GM21529 (cell line): Measurements from ENCODE around the gene KMT2E.
"Not testable (repeated sequence)": the region's sequence is repeated elsewhere in the genome, so short reads cannot be mapped to it uniquely, and the experiment has no call there.

Experiments used
- ATAC-seq: cut with Tn5 transposase; IDR thresholded peaks from one replicate; pipeline ENCODE4 v1.9.1; 2021; ENCODE audit not compliant: unreplicated experiment

The KMT2E gene

DNA sequence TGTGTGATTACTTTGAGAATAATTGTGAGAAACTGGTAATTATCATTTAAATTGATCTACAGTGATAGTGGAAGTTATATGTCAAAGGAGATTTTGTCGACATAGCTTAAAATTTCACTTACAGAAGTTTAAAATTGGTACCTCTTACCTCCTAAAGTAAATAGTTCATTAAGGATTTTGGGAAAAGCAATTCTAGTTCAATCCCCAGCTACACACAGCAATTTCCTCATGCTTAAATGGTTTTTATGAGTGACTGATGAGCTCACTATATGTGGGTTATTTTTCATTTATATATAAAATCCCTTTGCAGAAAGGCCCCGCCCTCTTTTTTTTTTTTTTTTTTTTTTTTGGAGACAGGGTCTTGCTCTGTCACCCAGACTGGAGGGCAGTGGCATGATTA, 12.7 kb downstream of the KMT2E start:
- no peak for ATAC-seq

DNA sequence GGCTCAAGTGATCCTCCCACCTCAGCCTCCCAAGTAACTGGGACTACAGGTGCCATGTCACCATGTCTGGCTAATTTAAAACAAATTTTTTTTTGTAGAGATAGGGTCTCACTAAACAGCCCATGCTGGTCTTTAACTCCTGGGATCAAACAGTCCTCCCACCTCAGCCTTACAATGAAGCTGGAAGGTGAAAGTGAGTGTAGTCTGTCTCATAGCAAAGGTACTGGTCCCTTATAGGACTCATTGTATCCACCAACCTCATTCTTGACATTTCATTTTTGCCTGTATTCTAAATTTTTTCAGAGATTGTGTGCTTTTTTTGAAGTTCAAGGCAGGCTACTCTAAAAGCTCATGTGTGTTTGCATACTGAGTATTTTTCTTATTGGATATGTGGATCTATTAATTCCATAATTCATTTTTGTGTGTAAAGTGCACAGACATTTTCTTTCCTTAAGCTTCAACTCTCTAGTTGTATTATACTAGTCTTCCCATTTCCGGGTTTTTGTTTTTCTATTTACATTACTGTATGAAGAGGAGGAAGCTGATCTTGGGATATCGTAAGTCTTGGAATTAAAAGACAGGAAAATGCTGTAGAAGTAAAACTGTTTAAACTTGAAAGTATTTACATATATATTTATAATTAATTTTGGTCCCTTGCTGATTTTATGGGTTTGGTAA, 13.3 kb downstream of the KMT2E start:
- peak; percentile 42 for ATAC-seq

DNA sequence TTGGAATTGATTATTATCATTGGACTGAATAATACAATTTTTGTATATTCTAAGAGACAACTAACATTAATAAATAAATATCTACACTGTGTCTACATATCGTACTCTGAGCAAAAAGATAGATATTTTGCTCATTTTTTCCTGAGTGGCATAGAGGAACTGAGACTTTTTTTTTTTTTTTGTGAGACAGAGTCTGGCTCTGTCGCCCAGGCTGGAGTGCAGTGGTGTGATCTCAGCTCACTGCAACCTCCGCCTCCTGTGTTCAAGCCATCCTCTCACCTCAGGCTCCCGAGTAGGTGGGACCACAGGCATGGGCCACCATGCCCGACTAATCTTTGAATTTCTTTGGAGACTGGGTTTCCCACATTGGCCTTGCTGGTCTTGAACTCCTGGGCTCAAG, 14.0 kb downstream of the KMT2E start:
- ATAC-seq = peak; percentile 63

DNA sequence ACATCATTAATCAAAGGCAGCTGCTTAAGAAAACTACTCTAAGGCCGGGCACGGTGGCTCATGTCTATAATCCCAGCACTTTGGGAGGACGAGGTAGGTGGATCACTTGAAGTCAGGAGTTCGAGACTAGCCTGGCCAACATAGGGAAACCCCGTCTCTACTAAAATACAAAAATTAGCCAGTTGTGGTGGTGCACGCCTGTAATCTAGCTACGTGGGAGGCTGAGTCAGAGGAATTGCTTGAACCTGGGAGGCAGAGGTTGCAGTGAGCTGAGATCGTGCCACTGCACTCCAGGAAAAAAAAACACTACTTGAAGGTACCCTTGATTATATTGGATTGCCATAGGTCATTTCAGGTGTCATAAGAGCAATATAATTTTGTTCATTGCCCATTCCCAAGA, 14.9 kb downstream of the KMT2E start:
- not testable (repeated sequence) for ATAC-seq

DNA sequence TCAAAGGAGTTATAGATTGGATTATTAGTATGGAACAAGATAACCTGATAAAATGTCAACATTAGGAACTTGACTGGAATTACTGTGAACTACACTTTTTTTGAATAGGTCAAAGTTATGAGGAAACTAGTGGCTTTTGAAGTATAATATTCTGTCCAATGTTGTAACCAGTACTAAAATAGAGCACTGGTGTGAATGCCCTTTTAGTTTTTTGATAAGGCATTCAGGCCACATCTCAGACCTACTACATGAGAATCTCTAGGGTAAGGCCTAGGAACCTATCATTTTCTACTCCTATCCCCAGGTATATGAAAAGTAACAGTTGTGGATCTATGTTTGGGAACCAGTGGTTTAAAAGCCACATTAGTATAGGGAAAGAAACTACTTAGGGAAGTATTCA, 16.4 kb downstream of the KMT2E start:
- ATAC-seq = no peak

DNA sequence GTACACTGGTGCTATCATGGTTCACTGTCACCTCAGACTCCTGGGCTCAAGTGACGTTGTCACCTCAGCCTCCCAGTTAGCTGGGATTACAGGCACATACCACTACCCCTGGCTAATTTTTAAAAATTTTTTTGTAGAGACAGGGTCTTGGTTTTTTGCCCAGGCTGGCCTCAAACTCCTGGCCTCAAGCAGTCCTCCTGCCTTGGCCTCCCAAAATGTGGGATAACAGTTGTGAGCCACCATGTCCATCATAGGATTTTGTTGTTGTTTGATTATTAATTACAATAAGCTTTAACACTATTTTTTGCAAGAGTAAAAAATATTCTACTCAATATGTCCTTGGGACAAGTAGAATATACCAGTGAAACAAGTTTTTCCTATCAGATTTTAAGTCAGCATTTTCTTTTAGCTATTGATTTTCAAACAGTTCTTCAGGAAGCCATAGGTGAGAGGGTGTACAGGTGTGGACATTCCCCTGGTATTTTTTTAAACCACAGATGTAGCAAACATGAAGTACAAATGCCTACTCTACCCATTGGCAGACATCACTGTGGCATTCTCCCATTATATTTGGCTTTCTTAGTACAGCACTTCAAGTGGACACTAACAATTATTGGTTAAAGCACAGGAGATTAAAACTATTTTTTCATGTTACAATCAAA, 18.7 kb downstream of the KMT2E start:
- ATAC-seq = no peak

DNA sequence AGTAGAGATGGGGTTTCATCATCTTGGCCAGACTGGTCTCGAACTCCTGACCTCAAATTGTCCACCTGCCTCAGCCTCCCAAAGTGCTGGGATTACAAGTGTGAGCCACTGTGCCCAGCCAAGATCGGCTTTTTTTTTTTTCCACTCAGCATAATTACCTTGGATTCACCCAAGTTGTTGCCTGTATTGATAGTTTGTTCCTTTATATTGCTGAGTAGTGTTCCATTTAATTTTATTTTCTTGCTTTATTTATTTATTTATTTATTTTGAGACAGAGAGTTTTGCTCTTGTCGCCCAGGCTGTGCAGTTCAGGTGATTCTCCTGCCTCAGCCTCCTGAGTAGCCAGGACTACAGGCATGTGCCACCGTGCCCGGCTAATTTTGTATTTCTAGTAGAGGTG, 21.3 kb downstream of the KMT2E start:
- no peak for ATAC-seq

DNA sequence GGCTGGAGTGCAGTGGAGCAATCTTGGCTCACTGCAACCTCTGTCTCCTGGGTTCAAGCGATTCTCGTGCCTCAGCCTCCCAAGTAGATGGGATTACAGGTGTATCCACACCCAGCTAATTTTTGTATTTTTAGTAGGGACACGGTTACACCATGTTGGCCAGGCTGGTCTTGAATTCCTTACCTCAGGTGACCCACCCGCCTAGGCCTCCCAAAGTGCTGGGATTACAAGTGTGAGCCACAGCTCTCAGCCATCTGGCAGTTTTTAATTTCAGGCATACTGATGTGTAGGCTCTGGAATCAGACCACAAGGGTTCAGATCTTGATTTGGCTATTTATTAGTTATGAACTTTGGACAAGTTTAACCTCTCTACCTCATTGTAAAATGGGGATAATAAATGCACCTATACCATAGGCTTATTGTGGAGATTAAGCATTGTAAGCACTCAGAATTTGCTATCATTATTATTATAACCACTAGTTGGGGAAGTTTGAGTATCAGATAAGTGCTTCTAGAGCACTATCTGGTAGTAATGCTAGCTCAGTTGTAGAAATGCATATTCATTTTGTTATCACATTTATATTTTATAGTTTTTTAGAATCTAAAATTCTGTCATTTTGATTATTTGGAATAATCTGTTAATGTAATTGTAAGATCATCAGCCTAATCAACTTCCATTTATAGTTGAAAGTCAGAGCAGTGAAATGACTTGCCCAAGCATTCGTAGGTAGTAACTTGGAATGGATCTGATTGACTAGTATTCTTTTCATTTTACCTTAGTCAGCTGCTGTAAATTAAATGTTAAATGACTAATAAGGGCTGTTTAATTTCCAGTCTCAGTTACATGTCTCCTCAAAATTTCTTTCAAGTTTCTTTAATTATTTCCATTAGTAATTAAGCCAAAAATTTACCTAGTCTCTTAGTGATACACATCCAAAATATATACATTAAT, 22.5 kb downstream of the KMT2E start:
- ATAC-seq = no peak

DNA sequence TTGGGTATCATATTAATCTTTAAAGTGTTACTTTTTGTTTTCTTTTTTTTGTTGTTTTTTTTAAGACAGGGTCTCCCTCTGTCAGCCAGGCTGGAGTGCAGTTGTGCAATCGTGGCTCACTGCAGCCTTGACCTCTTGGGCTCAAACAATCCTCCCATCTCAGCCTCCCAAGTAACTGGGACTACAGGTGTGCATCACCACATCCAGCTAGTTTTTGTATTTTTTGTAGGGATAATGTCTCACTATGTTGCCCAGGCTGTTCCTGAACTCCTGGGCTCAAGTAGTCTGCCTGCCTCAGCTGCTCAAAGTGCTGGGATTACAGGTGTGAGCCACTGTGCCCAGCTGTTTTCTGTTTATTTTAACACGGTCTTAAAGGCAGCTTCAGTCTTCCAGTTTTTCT, 23.3 kb downstream of the KMT2E start:
- ATAC-seq = no peak

DNA sequence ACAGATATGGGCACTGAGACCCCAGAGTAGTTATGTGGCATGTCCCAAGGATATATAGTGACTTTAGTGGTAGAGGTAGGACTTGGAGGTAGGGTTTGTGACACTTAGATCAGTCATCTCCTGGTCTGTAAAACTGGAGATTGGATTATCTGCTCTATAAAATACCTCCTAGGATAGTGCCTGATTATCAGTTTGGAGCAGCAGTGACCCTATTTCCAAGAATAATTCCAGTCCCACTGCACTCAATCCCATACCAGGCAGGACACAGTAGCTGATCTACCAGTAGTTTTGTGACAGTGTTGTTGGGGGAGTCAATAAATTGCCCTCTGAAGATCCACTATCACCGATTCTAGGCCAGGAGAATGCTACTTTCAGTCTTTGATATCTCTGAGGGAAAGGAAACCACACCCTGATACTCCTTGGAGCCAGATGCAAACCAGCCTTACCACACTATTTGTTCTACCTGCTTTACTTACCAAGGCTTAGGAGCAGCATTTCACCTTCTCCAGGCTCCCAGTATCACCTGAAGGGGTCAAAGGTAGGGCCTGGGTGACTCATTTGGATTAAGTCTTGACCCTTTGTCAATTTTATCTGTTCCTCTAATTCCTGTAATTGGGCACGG, 30.6 kb downstream of the KMT2E start:
- ATAC-seq = no peak

DNA sequence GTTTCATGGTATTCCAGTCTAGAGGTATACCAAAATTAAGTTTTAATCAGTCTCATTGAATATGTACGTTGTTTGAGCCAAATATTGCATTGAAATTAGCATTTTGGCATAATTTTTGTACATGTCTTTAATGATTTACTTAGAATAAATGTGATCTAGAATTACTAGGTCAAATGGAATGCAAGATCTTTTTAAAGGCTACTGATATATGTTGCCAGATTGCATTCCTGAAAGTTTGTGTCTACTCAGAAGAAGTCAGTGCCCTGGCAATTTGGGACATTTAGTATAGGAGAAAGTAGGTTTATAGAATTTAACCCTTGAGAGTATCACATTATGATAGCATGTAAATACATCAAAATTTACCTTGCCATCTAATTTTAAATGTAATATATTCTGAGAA, 32.4 kb downstream of the KMT2E start:
- ATAC-seq = no peak

DNA sequence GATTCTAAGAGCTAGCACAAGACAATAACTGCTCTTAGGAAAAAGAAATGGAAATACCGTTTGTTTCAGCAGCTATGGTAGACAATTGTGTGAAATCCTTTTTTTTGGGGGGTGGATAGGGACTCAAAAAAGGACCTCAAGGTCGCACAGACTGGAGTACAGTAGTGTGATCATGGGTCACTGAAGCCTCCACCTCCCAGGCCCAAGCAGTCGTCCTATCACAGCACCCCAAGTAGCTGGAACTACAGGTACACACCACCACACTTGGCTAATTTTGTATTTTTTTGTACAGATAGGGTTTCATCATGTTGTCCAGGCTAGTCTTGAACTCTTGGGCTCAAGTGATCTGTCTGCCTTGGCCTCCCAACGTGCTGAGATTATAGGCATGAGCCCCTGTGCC, 33.9 kb downstream of the KMT2E start:
- no peak for ATAC-seq

DNA sequence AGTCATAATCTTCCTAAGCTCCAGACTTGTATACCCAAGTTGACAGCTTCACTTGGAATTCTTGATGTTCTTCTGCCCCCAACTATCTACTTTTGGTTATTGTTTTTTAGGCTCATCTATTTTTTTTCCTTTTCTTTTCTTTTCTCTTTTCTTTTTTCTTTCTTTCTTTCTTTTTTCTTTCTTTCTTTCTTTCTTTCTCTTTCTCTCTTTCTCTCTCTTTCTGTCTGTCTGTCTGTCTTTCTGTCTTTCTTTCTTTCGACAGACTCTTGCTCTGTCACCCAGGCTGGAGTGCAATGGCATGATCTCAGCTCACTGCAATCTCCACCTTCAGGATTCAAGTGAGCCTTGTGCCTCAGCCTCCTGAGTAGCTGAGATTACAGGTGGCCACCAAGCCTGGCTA, 36.5 kb downstream of the KMT2E start:
- no peak for ATAC-seq

DNA sequence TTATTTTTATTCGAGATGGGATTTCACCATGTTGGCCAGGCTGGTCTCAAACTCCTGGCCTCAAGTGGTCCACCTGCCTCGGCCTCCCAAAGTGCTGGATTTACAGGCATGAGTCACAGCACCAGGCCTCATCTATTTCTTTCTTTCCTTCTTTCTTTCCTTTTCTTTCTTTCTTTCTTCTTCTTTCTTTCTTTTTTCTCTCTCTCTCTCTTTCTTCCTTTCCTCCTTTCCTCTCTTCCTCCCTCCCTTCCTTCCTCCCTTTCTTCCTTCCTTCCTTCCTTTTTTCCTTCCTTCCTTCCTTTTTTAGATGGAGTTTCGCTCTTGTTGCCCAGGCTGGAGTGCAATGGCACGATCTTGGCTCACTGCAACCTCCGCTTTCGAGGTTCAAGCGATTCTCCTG, 36.9 kb downstream of the KMT2E start:
- ATAC-seq = not testable (repeated sequence)

DNA sequence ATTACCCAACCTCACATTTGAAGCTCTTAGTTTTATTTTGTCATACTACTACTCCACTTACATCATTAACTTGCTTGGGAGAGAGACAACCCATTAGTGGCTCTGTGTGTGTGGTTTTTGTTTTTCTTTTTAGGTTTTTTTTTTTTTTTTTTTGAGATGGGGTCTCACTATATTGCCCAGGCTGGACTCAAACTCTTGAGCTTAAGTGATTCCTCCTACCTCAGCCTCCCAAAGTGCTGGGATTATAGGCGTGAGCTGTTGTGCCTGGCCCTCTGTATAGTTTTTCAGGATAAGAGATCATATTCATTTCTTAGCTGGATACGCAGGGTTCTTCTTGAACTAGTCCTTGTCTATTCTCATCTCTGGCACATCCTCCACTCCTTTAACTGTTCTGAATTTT, 41.1 kb downstream of the KMT2E start:
- no peak for ATAC-seq

DNA sequence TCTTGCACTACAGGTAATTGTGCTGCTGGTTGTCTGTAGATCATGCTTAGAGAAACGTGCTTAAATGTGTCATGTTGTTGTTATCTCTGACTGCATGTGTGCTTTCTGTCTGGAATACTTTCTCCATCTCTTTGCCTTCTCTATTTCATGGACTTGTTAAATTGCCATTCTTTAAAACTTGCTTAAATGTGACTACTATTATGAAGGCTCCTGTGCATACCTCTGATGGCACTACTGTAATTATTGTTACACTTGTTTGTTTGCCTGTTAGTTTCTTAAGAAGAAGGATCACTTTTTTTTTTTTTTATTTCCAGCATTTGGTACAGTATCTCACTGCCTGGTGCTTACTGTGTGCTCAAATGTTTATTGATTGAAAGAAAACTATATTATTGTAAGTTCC, 41.6 kb downstream of the KMT2E start:
- ATAC-seq = no peak

DNA sequence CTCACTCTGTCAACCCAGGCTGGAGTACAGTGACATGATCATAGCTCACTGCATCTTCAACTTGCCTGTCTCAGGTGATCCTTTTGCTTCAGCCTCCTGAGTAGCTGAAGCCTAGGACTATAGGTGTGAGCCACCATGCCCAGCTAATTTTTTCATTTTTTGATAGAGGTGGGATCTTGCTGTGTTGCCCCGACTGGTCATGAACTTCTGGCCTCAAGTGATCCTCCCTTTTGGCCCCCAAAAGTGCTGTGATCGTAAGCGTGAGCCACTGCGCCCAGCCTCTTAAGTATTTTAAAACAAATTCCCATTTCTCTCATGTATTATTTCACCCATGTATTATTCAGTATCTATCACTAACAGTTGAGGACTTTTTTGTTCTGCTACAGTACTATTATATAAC, 43.5 kb downstream of the KMT2E start:
- ATAC-seq = no peak

DNA sequence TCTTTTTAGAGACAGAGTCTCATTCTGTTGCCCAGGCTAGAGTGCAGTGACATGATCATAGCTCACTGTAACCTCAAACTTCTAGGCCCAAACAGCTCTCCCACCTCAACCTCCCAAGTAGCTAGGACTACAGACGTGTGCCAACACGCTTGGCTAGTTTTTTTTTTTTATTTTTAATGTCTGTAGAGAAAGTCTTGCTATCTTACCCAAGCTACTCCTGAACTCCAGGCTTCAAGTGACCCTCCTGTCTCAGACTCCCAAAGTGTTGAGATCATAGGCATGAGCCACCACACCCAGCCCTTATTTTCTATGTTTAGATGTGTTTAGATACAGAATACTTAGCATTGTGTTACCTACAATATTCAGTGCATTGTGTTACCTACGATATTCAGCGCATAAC, 46.4 kb downstream of the KMT2E start:
- no peak for ATAC-seq

DNA sequence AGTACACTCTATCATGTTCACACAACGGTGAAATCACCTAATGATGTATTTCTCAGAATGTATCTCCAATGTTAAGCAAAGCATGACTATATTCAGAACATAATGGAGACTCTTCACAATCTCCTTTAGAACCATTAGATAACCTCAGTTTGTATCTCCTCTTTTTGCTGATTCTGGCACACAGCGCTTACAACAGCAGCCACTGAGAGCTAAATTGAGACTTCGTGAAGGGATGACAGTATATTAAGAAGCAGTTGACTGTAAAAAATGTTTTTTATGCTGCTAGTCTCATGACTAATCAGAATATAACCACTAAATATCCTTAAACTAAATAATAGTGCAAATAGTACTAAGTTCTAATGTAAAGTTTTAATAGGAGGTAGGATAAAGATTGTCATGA, 46.9 kb downstream of the KMT2E start:
- ATAC-seq = no peak

DNA sequence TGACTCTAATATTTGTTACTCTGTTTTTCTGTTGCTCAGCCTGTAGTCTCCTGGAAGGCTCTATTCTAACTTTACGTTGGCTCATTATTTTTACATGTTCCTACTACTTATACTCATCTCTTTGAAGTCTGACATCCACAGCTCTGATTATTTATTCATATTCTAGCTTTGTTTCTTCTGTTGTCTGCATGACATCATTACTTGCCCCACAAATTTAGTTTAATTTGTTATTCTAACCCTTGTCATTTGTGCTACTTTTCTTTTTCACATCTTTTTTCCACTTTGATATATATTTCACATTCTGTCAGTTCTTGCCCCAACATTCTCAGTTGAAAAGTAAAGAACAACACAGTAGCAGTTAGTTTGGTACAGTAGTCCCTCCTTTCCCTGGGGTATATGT, 51.1 kb downstream of the KMT2E start:
- no peak for ATAC-seq

DNA sequence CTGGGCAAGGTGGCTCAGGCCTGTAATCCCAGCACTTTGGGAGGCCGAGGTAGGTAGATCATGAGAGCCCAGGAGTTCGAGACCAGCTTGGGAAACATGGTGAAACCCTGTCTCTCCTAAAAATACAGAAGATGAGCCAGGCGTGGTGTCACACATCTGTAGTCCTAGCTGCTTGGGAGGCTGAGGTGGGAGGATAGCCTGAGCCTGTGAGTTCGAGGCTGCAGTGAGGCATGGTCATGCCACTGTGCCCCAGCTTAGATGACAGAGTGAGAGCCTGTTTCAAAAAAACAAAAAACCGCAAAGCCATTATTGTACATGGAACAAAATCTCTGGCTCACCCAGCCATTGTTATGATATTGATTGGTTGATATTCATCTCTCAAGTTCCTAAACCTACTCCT, 53.7 kb downstream of the KMT2E start:
- no peak for ATAC-seq

DNA sequence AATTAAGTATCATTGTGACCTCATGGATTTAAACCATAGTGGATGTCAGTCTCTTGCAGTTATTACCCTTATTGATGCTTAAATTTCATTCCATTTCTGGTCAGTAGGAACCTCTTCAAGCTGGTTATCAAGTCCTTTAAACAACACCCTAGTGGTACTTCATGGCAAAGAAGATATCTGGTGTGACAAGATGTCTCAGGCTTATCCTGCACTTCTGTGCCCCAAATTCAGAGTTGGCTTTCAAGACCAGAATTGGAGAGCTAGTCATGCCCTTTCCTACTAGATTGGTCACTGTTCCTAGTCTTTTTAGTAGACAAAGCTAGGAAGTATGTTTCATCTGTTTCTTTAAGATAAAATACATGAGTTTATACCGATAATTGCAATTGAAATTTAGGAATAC, 54.9 kb downstream of the KMT2E start:
- ATAC-seq = no peak
